Brain pericyte (primary cell): ENCODE data around the gene ITPR1.

Experiments used
- DNase-seq: peaks from one replicate; pipeline ENCODE4 v3.0.0-alpha.2; 2012; ENCODE audit warnings: low read depth, low spot score

ITPR1 gene

DNA sequence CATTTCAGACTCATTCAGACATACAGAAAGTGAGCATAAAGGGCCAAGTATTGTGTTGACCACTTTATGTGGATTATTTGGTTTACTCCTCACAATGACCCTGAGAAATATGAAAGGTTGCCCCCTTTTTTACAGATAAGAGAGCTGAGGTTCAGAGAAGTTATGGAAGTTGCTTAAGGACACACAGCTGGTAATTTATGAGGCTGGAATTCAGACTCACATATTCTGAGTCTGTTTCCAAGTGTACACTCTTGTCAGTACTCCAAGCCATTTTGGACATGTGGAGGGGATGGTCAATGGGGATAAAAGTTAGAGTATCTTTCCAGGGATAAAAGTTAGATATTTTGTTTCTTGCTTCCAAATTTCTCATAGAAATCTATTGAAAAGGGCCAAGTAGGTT is 15.9 kb downstream of the ITPR1 start:
- DNase-seq, result no peak

- DNase-seq, result no peak
These were observed 17.0 kb downstream of the ITPR1 start for GRCh38 chr3:4509983-4510755.

GRCh38 chr3:4511491-4512262 is 18.5 kb downstream of the ITPR1 start:
- DNase-seq, result no peak

DNA sequence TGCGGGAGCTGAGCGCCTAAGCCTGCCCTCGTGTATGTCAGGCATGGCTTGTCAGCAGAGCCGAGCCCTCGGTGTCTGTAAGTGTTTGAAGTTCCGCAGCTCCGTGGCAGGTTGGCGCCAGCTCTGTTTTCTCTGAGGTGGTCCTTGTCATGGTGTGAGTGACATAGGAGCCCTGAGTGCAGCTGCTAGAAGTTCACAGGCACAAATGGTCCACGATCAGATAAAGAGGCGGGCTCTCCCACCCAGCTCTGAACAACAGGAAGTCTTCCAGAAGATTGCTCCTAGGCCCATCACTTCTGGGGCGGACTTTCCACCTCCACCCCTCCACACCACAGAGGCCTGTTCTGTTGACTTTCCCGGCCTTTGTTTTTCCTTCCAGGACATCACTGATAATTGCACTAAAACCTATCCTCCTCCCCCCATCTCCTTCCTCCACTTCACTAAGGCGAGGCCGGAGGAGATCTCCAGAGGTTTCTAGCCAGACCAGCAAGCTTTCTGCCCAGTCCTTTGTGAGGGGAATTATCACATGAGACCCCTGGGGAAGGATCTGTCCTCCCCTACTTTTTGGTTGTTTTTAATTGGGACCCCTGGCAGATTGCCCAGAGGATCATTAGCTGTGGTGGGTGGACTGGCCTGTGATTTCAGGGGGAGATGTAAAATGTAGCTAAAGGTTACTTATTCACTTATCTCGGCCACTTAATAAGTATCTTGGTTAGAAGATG is 19.9 kb downstream of the ITPR1 start:
- DNase-seq, result no peak

- DNase-seq, result no peak
These were observed 21.2 kb downstream of the ITPR1 start for GRCh38 chr3:4514321-4514720.

DNA sequence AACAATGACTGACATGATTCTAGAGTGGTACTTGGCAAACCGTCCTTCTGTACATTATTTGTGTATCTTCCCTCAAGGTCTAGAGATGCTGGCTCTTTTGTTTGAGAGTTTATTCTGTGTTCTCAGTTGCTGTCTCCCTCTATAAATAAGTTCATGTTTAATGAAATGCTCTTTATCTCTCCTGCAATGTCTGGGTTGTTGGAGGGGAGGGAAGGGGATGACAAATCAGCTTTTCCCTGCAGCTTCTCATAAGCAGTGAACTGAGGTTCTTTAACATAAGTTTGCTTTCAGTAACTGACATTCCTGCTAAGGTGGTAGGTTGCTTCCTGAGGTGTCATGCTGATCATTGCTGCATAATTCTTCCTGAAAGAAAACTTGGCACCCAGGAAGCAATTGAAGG is 21.8 kb downstream of the ITPR1 start:
- no peak for DNase-seq

- no peak for DNase-seq
These were observed 22.9 kb downstream of the ITPR1 start for GRCh38 chr3:4515916-4516579.

- no peak for DNase-seq
These were observed 23.9 kb downstream of the ITPR1 start for GRCh38 chr3:4517093-4517492.

- DNase-seq, result no peak
These were observed 24.6 kb downstream of the ITPR1 start for GRCh38 chr3:4517643-4518311.

DNA sequence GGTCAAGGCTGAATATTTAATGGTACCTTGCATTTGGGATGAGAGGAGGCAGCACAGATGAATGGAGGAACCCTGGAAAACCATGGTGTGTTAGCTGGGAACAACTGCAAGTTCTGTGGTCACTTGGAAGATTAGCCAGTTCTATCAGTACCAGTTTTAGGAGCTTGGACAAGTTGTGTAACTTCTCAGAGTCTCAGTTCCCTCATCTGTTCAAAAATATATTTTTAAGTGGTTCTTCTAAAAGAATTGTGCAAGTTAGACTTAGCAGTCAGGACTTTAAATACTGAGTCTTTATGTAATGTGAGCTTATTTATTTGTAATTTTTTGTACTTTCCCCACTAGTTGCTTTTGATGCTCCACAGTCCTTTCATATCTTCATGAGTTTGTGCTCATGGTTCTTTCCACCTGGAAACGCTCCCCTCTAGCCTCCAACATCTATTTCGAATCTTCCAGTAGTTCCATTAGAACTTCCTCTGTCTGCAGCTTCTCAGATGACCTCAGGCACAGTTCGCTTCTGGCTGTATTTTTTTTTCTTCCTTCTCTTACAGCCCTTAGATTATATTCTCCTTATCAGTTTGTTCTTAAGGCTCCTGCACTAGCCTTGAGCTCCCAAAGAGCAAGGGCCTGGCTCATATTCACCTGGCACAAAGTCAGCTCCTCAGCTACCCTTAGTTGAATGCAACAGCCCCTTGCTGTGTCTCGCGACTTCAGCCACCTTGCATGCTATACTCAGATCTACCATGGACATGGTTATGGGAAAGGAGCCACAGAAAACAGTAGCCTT is 27.1 kb downstream of the ITPR1 start:
- DNase-seq, result no peak

GRCh38 chr3:4522947-4523346 is 29.8 kb downstream of the ITPR1 start:
- no peak for DNase-seq

DNA sequence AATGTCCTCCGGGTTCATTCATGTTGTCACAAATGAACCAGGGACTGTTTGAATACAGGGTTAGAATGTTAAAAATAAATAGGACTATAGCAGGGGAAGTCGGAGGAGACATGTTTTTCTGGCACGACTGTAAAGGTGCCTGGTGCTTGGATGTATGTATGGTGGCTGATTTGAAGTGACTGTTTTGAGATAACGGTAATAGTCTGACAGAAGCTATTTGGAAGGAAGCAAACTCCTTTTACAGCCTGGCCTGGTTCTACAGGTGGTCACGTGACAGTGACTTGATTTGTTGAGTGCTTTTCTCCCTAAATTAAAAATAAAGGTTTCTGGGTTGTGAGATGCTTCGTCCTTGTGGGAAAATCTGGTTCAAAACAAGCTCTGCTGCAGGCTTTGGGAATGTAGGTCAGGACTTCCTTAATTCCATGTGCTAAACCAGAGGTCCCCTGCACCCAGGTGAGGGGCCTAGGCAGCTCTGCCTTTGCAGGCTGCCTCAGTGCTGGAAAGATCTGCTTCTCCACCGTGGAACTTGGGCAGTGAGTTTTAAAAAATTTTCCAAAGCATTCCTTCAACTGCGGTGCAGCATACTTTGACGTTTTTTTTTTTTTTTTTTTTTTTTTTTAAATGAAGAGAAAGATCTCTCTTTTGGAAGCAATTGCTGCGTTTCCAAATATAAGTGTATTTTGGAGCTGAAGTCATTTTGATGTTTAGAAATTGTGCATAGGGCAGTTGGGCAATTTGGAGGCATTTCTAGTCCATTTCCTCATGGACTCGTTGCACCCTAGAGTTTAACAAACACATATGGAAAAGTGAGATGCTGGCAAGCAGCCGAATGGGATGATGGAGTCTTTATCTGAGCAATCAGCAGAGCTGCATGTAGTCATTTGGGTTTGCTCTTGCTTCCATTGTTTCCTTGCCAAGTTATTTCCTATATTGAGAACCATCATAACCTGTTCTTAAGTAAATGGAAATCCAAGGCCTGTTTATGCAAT is 30.9 kb downstream of the ITPR1 start:
- DNase-seq, result no peak

- no peak for DNase-seq
These were observed 32.5 kb downstream of the ITPR1 start for GRCh38 chr3:4525560-4526223.

DNA sequence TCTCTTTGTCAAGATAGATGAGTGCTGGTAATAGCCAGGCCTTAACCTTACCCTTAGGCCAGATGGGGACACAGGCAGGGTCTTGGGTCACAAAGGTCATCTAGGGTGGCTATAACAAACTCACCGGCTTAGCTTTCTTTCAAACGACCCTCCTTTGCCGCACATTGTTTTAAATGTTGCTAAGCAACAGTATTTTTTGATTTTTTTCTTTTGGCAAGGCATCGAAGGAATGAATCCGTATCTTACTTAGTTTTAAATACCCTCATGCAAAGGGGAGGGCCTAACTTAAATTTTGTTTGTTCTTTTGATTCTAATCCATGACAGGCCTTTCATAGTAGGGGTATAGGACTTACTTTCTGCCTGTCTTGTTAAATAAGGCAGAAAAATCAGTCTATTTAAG is 35.2 kb downstream of the ITPR1 start:
- DNase-seq, result no peak

DNA sequence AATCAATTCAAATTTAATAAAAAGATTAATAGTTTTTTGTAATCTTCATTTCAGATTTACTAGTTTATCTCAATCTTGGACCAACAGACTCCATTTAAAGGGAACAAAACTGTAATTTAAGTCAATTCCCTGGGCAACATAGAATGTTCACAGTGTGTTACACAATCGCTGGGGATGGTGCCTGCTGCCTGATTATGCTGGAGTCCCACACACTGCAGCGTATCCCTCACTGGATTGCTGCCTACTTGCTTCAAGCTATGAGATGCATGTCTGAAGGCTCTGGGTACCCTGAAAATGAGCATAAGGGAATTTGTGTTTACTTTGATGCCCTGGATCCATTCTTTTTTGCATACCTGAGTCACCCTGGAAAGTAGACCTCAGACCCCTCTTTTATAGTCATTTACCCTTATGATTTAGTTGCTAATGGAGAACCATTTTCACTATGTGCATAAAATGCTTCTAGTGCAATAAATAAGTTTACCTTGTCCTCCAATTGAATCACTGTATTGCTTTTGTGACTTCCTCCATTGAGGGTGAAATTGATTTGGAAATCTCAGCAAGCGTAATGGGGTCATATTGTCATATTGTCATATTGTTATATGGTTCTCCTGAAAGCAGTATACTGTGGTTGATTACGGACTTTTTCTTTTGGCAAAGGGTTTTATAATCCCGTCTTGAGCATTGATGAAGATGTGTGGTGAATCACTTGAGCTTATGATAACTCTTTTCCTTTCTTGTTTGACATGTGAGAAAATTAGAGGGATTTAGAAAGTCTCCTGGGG is 35.9 kb downstream of the ITPR1 start:
- no peak for DNase-seq

DNA sequence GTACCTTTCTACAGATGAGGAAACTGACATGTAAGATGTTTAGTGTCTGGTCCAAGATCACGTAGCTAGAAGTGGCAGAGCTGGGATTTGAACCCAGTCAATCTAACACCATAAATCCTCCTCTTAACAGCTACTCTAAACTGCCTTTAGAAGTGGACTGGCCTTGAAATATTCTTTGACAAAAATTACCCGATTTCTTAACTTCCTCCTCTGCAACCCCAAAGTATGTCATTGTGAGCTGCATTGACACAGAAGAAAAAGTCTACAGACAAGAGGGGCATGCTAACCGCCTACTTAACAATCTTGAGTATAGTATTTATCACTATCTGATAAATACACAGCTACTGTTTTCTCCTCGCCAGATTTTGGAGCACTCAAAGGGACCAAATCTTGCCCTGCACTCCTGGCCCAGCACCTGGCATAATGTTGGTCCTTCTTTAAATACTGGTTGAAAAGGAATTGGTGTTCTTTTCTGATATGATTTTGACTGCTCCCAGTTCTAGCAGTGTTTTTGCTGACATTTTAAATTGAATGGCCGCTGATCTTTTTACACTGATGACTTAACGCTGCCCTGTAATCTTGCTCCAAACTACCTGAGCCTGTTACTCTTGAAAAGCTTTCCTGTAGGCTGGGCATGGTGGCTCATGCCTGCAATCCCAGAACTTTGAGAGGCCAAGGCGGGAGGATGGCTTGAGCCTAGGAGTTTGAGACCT is 36.9 kb downstream of the ITPR1 start:
- no peak for DNase-seq

GRCh38 chr3:4531478-4532025 is 38.4 kb downstream of the ITPR1 start:
- no peak for DNase-seq
